HG03354 (cell line): ENCODE data around the gene GAB4.

Experiments
- ATAC-seq: cut with Tn5 transposase; IDR thresholded peaks from one replicate; pipeline ENCODE4 v1.9.1; 2021; ENCODE audit warnings: mild to moderate bottlenecking; ENCODE audit not compliant: unreplicated experiment, poor library complexity, severe bottlenecking

GAB4 gene

GRCh38 chr22:16989915-16990314, 18.1 kb downstream of the GAB4 start:
- no peak for ATAC-seq

- no peak for ATAC-seq
Observed at GRCh38 chr22:16988257-16988656, 19.8 kb downstream of the GAB4 start.

GRCh38 chr22:16987822-16988221, 20.2 kb downstream of the GAB4 start:
- ATAC-seq, result no peak

GRCh38 chr22:16975155-16975885, 32.7 kb downstream of the GAB4 start:
- no peak for ATAC-seq

- no peak for ATAC-seq
Observed at GRCh38 chr22:16974298-16975084, 33.5 kb downstream of the GAB4 start.

- ATAC-seq, result no peak
Observed at GRCh38 chr22:16973591-16974297, 34.3 kb downstream of the GAB4 start.

GRCh38 chr22:16972311-16972710, 35.7 kb downstream of the GAB4 start:
- no peak for ATAC-seq

GRCh38 chr22:16970446-16970845, 37.6 kb downstream of the GAB4 start:
- ATAC-seq, result no peak

GRCh38 chr22:16969508-16970327, 38.3 kb downstream of the GAB4 start:
- ATAC-seq, result no peak

GRCh38 chr22:16968218-16968595, 39.8 kb downstream of the GAB4 start:
- ATAC-seq, result no peak

- no peak for ATAC-seq
Observed at GRCh38 chr22:16967453-16968217, 40.4 kb downstream of the GAB4 start.

- ATAC-seq, result no peak
Observed at GRCh38 chr22:16966251-16966650, 41.8 kb downstream of the GAB4 start.

GRCh38 chr22:16965560-16965959, 42.5 kb downstream of the GAB4 start:
- no peak for ATAC-seq

- no peak for ATAC-seq
Observed at GRCh38 chr22:16965083-16965482, 42.9 kb downstream of the GAB4 start.

GRCh38 chr22:16964366-16964765, 43.7 kb downstream of the GAB4 start:
- ATAC-seq, result no peak

- no peak for ATAC-seq
Observed at GRCh38 chr22:16963189-16963945, 44.7 kb downstream of the GAB4 start.

GRCh38 chr22:16962501-16962900, 45.5 kb downstream of the GAB4 start:
- ATAC-seq, result no peak

- ATAC-seq, result no peak
Observed at GRCh38 chr22:16961477-16962186, 46.4 kb downstream of the GAB4 start.
